Endothelial cell of umbilical vein (primary cell): Measurements from ENCODE around the gene KIF6. TPM values are rescaled to one million over a fixed set of nuclear protein-coding genes. Genes with fewer than 3 reads are reported as not detected.

Source experiments
- BruUV-seq: library from RNA; stranded (reverse); fragments of 400-500 nt; replicated peaks from 2 replicates; lab custom pipeline; 2021; lab: Mats Ljungman, UMichigan
- CTCF ChIA-PET: fragments of 300-600, 350-600 bp; sonication (Branson Sonifier 250); formaldehyde crosslinking; loops from one replicate; lab custom pipeline; 2021; ENCODE audit warnings: antibody characterized with exemption, inconsistent platforms; lab: Charles Lee
- POLR2A ChIA-PET: fragments of 300-600, 350-600 bp; sonication (Branson Sonifier 250); formaldehyde crosslinking; loops from one replicate; lab custom pipeline; 2021; ENCODE audit warnings: antibody characterized with exemption, inconsistent platforms; lab: Charles Lee
- DNase-seq: peaks from one replicate; pipeline ENCODE4 v3.0.0-alpha.2; 2011; ENCODE audit warnings: low read depth, low spot score
- FAIRE-seq: peaks from 2 replicates; lab custom pipeline; 2011; peaks lifted over from hg19 to GRCh38; lab: Jason Lieb, UNC
- H2AFZ ChIP-seq: 2 replicates; pipeline ENCODE4 v1.6.0; 2012; ENCODE audit warnings: low read depth, low read length, control low read depth, inconsistent platforms
- H3K27ac ChIP-seq: 2 replicates; pipeline ENCODE4 v1.5.1; 2011; ENCODE audit warnings: low read depth, mild to moderate bottlenecking, control low read depth, low read length, moderate library complexity; ENCODE audit not compliant: insufficient read depth
- H3K27me3 ChIP-seq, 2 experiments: 2 replicates each; pipeline versions ENCODE4 v1.6.0 to v1.6.1; 2011; ENCODE audit warnings: low read length in 2 of 2, mixed read lengths in 1 of 2; ENCODE audit not compliant: control insufficient read depth in 2 of 2, insufficient read depth in 2 of 2
- H3K36me3 ChIP-seq, 2 experiments: 2 replicates in 1 of 2; 3 replicates in 1 of 2; pipeline ENCODE4 v1.5.1; 2011; ENCODE audit warnings: low read length in 2 of 2, mild to moderate bottlenecking in 1 of 2, moderate library complexity in 1 of 2; ENCODE audit not compliant: control insufficient read depth in 2 of 2, insufficient read depth in 2 of 2; ENCODE audit errors: extremely low read depth in 1 of 2
- H3K4me1 ChIP-seq: 3 replicates; pipeline ENCODE4 v1.5.1; 2011; ENCODE audit warnings: mild to moderate bottlenecking, low read length; ENCODE audit not compliant: control insufficient read depth, insufficient read depth; ENCODE audit errors: extremely low read depth
- H3K4me2 ChIP-seq: 2 replicates; pipeline ENCODE4 v1.6.1; 2011; ENCODE audit warnings: low read length, control low read depth, mixed read lengths; ENCODE audit not compliant: insufficient read depth
- H3K4me3 ChIP-seq, 3 experiments: fragments of 200-600 bp in 1 of 3; sonication (generic), shearing (Covaris generic) in 1 of 3; replicated peaks in 1 of 3; 2 replicates each; pipeline ENCODE4 v1.5.1; 2011 to 2016; ENCODE audit warnings: control low read depth in 3 of 3, low read length in 3 of 3, mild to moderate bottlenecking in 2 of 3, inconsistent platforms in 1 of 3, low read depth in 1 of 3, moderate library complexity in 1 of 3; ENCODE audit not compliant: insufficient read depth in 1 of 3
- H3K79me2 ChIP-seq: 2 replicates; pipeline ENCODE4 v1.6.0; 2012; ENCODE audit warnings: low read length, inconsistent platforms; ENCODE audit not compliant: control insufficient read depth, insufficient read depth
- H3K9ac ChIP-seq: replicated peaks from 2 replicates; pipeline ENCODE3; 2011; ENCODE audit warnings: low read length, control low read depth; ENCODE audit not compliant: insufficient read depth; ENCODE audit errors: extremely low read depth
- H3K9me1 ChIP-seq: replicated peaks from 3 replicates; pipeline ENCODE4 v1.6.0; 2011; ENCODE audit warnings: mild to moderate bottlenecking, low read length; ENCODE audit not compliant: control insufficient read depth, insufficient read depth; ENCODE audit errors: extremely low read depth
- H3K9me3 ChIP-seq: replicated peaks from 2 replicates; pipeline ENCODE4 v1.5.1; 2012; ENCODE audit warnings: low read length, inconsistent platforms; ENCODE audit not compliant: control insufficient read depth, insufficient read depth
- H4K20me1 ChIP-seq: replicated peaks from 2 replicates; pipeline ENCODE3; 2011; ENCODE audit warnings: mild to moderate bottlenecking, low read length; ENCODE audit not compliant: control insufficient read depth, insufficient read depth; ENCODE audit errors: extremely low read depth
- EZH2 ChIP-seq: IDR thresholded peaks from 2 replicates; pipeline ENCODE4 v1.6.1; 2012; ENCODE audit warnings: borderline replicate concordance, low read depth, mild to moderate bottlenecking, moderate library complexity, low read length, inconsistent platforms; ENCODE audit not compliant: severe bottlenecking
- GATA2 ChIP-seq: IDR thresholded peaks from 2 replicates; pipeline ENCODE4 v1.7.0; 2011; ENCODE audit warnings: low read depth, mild to moderate bottlenecking, moderate library complexity, mixed read lengths, low read length; ENCODE audit not compliant: insufficient read length, insufficient read depth
- JUN ChIP-seq: IDR thresholded peaks from 2 replicates; pipeline ENCODE4 v1.6.1; 2011; ENCODE audit warnings: borderline replicate concordance, low read depth; ENCODE audit not compliant: insufficient read length, insufficient read depth
- MYC ChIP-seq: IDR thresholded peaks from one replicate; pipeline ENCODE4 v1.6.1; 2011; ENCODE audit warnings: mild to moderate bottlenecking, low read depth, low read length
- POLR2A ChIP-seq: IDR thresholded peaks from 2 replicates; pipeline ENCODE4 v1.6.1; 2012; ENCODE audit warnings: low read depth, mild to moderate bottlenecking, control low read depth, low read length
- dilution Hi-C: fragments of 300-500 bp; cut with MboI; formaldehyde crosslinking; loops from one replicate; pipeline ENCODE4 v1.15.0; 2019; ENCODE audit warnings: low sequenced_read_pairs; ENCODE audit not compliant: extremely low pct_ligation_motif_present
- intact Hi-C: fragments of 100-400 bp; cut with micrococcal nuclease; formaldehyde crosslinking; loops from one replicate; pipeline ENCODE4 v1.10.0; 2022
- polyA plus RNA-seq, 4 experiments: library from polyadenylated mRNA; depleted of rRNA in 3 of 4; stranded (reverse) in 3 of 4; unstranded in 1 of 4; fragments of >200 nt; gene quantifications; 2 replicates each; pipeline versions ENCODE4 v1.2.1 to v1.2.3, GENCODE V29; 2011 to 2012; ENCODE audit warnings: missing spikeins in 1 of 4
- total RNA-seq: library from RNA; stranded (reverse); gene quantifications from 2 replicates; pipeline ENCODE4 v1.2.3, GENCODE V29; 2021
- TF ChIP-seq, protein P1 (sequence below): IDR thresholded peaks from 2 replicates; pipeline ENCODE4 v1.6.1; 2011; ENCODE audit not compliant: insufficient read depth, insufficient read length
- TF ChIP-seq, protein P2 (sequence below), 2 donors: IDR thresholded peaks; 1 replicate in 1 of 2; 2 replicates in 1 of 2; pipeline ENCODE4 v1.5.1; 2011; ENCODE audit warnings: low read length in 2 of 2, mild to moderate bottlenecking in 2 of 2, moderate library complexity in 2 of 2, control low read depth in 1 of 2, inconsistent platforms in 1 of 2, low read depth in 1 of 2; ENCODE audit not compliant: insufficient read depth in 1 of 2; ENCODE audit errors: extremely low read depth in 1 of 2

Gene KIF6
- total and polyA plus RNA-seq, 2 donors (not counting 3 experiments of a cell fraction or from before 2014, with no cell fraction given), result not detected

DNA sequence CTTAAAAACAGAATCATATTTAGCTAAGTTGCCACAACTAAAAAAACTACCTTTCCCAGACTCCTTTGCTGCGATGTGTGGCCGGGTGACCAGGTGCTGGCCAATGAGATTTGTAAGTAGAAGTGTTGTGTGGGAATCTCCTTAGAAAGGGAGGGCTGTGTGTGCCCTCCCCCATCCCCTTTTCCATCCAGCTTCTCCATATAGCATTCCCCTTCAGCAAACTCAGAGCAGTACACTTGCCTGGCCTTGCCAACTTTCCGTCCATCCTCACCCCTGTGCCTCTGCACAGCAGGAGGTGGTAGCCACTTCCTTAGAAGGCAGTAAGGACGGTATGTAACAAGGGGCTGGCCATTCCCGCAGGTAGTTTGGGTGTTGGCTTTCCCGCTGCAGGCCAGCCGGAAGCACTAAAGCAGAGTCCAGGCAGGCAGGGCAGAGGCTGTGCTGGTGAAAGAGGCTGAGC lies 380.4 kb downstream of the KIF6 start:
- Histone ChIP-seq H2AFZ (no peak overlapping the region), H4K20me1 (no peaks in the 10 kb centered on the region), H3K36me3 (no peaks in the 10 kb centered on the region), H3K4me2 (no peak overlapping the region), H3K9me3 (no peaks in the 10 kb centered on the region), H3K4me3 (no peak overlapping the region), H3K4me1 (no peaks in the 10 kb centered on the region), H3K27me3 (peaks cover 0 to 2% of the 10 kb centered on the region in 2 experiments), H3K79me2 (no peaks in the 10 kb centered on the region), H3K9ac (no peak overlapping the region), H3K27ac (no peak overlapping the region), H3K9me1 (no peaks in the 10 kb centered on the region)
- ChIA-PET POLR2A (no interaction called here), CTCF (no interaction called here)
- FAIRE-seq (no peak), DNase-seq (no peak)
- dilution Hi-C loops, result no loop called here
- intact Hi-C loops, result loop anchor here (5.0 to 10.0 kb wide), 2 partner anchors 1500 to 1682 kb away; no protein-coding TSS in a partner anchor
- TF ChIP-seq GATA2, result no peak
- TF ChIP-seq, protein P1, sequence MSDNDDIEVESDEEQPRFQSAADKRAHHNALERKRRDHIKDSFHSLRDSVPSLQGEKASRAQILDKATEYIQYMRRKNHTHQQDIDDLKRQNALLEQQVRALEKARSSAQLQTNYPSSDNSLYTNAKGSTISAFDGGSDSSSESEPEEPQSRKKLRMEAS, result no peak
- TF ChIP-seq, protein P2, sequence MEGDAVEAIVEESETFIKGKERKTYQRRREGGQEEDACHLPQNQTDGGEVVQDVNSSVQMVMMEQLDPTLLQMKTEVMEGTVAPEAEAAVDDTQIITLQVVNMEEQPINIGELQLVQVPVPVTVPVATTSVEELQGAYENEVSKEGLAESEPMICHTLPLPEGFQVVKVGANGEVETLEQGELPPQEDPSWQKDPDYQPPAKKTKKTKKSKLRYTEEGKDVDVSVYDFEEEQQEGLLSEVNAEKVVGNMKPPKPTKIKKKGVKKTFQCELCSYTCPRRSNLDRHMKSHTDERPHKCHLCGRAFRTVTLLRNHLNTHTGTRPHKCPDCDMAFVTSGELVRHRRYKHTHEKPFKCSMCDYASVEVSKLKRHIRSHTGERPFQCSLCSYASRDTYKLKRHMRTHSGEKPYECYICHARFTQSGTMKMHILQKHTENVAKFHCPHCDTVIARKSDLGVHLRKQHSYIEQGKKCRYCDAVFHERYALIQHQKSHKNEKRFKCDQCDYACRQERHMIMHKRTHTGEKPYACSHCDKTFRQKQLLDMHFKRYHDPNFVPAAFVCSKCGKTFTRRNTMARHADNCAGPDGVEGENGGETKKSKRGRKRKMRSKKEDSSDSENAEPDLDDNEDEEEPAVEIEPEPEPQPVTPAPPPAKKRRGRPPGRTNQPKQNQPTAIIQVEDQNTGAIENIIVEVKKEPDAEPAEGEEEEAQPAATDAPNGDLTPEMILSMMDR (IDR thresholded peaks at IDR 0.05; ENCODE audit: extremely low read depth in 1 of 2, insufficient read depth in 1 of 2, low read depth in 1 of 2, low read length in 2 of 2), result no peak
- TF ChIP-seq JUN, result no peak
- TF ChIP-seq MYC, result no peak
- TF ChIP-seq POLR2A, result no peak
- TF ChIP-seq EZH2, result no peak
- no TSS peak for BruUV-seq
